Activated T-cell treated with anti-CD3 and anti-CD28 coated beads for 1 hour (primary cell): ENCODE results near the gene ABCC2.
"Not testable (repeated sequence)": the region's sequence is repeated elsewhere in the genome, so short reads cannot be mapped to it uniquely, and the experiment has no call there.

ENCODE experiments used
- DNase-seq: peaks from one replicate; pipeline ENCODE4 v3.0.0-alpha.2; 2020; ENCODE audit warnings: low read depth

The ABCC2 gene

GRCh38 chr10:99782447-99783286 lies at the start of gene ABCC2:
ABCC2 (plus strand) TSS chr10:99782640; CDS start chr10:99782845, 205 bp downstream.
- DNase-seq = no peak

- DNase-seq = no peak
Observed at GRCh38 chr10:99733366-99733765, 49.1 kb upstream of the ABCC2 start.

- not testable (repeated sequence) for DNase-seq
Observed at GRCh38 chr10:99734111-99734510, 48.3 kb upstream of the ABCC2 start.

- no peak for DNase-seq
Observed at GRCh38 chr10:99740260-99740659, 42.2 kb upstream of the ABCC2 start.

GRCh38 chr10:99740933-99741559 lies 41.4 kb upstream of the ABCC2 start:
- DNase-seq = no peak

GRCh38 chr10:99742254-99742653 lies 40.2 kb upstream of the ABCC2 start:
- DNase-seq = no peak

GRCh38 chr10:99742701-99743100 lies 39.7 kb upstream of the ABCC2 start:
- no peak for DNase-seq

- DNase-seq = no peak
Observed at GRCh38 chr10:99743841-99744240, 38.6 kb upstream of the ABCC2 start.

- not testable (repeated sequence) for DNase-seq
Observed at GRCh38 chr10:99746166-99746565, 36.3 kb upstream of the ABCC2 start.

- DNase-seq = no peak
Observed at GRCh38 chr10:99748823-99749451, 33.5 kb upstream of the ABCC2 start.

- DNase-seq = no peak
Observed at GRCh38 chr10:99750641-99751040, 31.8 kb upstream of the ABCC2 start.

GRCh38 chr10:99754670-99755069 lies 27.8 kb upstream of the ABCC2 start:
- DNase-seq = no peak

- DNase-seq = no peak
Observed at GRCh38 chr10:99756159-99756558, 26.3 kb upstream of the ABCC2 start.

GRCh38 chr10:99758211-99758891 lies 24.1 kb upstream of the ABCC2 start:
- DNase-seq = no peak

- no peak for DNase-seq
Observed at GRCh38 chr10:99760321-99760720, 22.1 kb upstream of the ABCC2 start.

- no peak for DNase-seq
Observed at GRCh38 chr10:99761365-99761764, 21.1 kb upstream of the ABCC2 start.

- no peak for DNase-seq
Observed at GRCh38 chr10:99765672-99766301, 16.7 kb upstream of the ABCC2 start.

- DNase-seq = no peak
Observed at GRCh38 chr10:99766302-99766681, 16.1 kb upstream of the ABCC2 start.

GRCh38 chr10:99767901-99768300 lies 14.5 kb upstream of the ABCC2 start:
- no peak for DNase-seq

- DNase-seq = no peak
Observed at GRCh38 chr10:99768556-99768955, 13.9 kb upstream of the ABCC2 start.

- DNase-seq = no peak
Observed at GRCh38 chr10:99769706-99770105, 12.7 kb upstream of the ABCC2 start.

GRCh38 chr10:99770408-99771045 lies 11.9 kb upstream of the ABCC2 start:
- DNase-seq = no peak
